Measurements from ENCODE around the gene MLH3.
A peak's percentile ranks its signal among the peaks of the same experiment; 100 is the strongest.
"Not testable (repeated sequence)": the region's sequence is repeated elsewhere in the genome, so short reads cannot be mapped to it uniquely, and the experiment has no call there.

Gene MLH3

DNA sequence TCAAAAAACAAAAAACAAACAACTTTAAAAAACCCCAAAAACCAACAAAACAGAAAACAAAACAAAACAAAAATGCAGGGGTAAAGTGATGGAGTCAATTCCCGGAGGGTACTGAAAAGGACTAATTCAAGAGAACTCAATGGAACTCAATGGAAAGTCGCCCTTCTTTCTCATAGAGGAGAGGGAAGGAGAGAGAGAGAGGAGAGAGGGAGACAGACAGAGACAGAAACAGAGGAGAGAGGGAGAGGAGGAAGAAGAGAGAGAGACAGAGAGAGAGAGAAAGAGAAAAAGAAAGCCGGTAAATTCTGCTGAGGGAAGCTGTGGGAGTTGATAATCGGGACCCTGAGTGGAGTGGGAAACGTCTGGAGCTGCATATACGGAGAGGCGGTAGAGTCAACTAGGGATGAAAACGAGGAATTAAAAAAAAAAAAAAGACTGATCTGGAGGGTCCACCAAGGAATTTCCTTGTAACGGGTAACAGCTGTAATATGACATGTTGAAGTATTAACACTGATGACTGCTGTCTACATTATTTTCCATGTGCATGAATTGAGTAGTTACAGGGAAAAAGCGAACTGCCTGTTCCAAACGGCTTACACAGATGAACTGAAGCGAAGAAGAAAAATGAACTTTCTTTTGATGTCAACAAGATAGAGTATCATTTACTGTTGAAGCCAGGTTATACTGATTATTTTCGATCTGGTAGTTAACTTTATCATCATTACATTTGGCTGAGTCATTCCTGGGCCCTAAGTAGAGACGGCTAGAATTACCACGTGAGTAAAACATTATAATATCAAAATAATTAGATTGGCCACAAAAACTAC is 17.2 kb upstream of the MLH3 start:
- Histone ChIP-seq H3K27ac (peak overlapping the region in 20 of 21 experiments; percentile 77 to 95 (median 85)), H3K4me3 (peak overlapping the region; percentile 43 to 55 (median 45))

DNA sequence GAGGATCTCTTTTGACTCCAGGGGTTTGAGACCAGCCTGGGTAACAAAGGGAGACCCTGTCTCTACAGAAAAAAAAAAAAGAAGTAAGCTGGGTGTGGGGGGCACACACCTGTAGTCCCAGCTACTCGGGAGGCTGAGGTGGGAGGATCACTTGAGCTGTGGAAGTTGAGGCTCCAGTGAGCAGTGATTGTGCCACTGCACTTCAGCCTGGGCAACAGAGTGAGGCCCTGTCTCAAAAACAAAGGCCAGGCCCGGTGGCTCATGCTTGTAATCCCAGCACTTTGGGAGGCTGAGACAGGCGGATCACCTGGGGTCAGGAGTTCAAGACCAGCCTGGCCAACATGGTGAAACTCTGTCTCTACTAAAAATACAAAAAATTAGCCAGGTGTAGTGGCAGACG is 16.5 kb upstream of the MLH3 start:
- peak overlapping the region in 15 of 21 experiments; percentile 7 to 95 (median 86) for H3K27ac ChIP-seq
- H3K4me3 ChIP-seq = not testable (repeated sequence)

DNA sequence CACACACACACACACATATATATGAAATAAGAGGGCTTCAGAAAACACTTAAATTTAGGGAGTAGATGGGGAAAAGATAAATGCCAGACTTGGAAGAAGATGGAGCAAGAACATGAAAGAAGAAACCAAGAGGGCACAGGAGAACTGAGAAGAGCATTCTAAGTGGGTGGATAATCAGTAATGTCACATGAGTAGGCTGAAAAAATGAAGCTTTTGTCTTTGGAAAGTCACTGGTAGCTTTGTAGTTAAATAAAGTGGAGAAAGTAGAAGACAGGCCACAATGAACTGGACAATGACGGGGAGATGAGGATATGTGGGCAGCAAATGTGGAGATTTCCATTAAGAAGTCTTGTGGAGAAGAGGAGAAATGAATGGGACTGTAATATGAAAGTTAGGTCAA is 15.9 kb upstream of the MLH3 start:
- Histone ChIP-seq H3K4me3 (no peak overlapping the region), H3K27ac (no peak overlapping the region)

DNA sequence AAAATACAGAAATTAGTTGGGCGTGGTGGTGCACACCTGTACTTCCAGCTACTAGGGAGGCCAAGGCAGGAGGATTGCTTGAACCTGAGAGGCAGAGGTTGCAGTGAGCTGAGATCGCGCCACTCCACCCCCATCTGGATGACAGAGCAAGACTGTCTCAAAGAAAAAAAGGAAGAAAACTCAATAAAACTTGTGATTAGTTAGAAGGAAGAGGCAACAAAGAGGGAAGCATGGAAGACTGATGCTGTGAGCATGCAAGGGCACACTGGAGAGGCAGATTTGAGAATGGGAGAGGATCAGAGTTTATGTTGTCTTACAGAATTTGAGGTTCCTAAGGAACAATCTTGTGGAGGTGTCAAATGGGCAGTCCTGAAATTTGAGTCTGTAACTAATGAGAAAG is 15.4 kb upstream of the MLH3 start:
- Histone ChIP-seq H3K4me3 (no peak overlapping the region), H3K27ac (no peak overlapping the region)

DNA sequence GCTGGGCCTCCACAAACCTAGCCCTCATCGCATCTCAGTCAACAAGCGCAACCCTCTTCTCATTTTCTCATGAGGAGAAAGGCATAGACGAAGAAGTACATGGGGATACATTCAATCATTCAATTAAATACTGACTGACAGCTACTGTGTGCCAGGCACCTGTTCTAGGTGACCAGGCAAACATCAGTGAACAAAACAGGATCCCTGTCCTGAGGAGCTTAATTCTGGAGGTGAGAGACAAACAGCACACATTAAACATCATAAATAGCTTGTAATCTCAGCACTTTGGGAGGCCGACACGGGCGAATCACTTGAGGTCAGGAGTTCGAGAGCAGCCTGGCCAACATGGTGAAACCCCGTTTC is 12.9 kb upstream of the MLH3 start:
- Histone ChIP-seq H3K27ac (peak overlapping the region in 15 of 21 experiments; percentile 77 to 95 (median 87)), H3K4me3 (peak overlapping the region; percentile 58 to 93 (median 68))

DNA sequence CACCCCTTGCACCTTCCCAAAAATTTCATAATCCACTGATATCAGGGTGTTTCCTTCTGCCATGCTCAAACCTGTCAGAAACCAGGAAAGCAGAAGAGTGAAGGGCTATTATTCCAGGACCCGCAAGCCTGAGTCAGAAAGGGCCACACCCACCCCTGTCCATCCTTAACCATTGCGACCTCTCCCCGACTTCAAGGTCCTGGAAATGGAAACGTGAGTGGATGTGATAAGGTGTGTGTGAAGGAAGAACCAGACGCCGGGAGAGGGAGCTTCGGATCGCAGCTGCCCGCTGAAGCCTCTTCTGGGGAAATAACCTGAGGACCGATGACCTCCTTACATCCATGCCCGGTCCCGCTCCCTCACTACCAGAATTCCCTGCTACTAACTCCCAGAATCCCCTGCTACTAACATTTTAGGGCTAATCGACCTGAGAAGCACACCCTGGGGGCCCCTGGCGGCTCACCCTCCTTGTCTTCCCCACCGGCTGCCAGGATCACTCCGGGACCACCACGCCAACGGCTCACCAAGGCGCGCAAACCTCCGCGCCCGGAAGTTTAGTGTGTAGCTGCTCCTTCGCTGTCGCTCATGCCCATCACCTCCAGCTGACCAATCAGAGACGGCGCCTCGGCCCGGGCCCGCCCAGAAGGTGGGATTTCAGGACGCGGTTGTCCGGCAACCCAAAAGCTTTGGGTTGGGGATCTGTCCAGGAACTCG is 12.4 kb upstream of the MLH3 start, which contains the start of gene ACYP1:
Gene ACYP1, minus strand, starts transcription at position 534 of the 714 bp plus-strand sequence. Its CDS starts 471 bp downstream, at position 63.
- Histone ChIP-seq H3K4me3 (peak within 1 kb of the TSS; percentile 58 to 93 (median 68)), H3K27ac (peak within 1 kb of the TSS; percentile 40 to 95 (median 85))

DNA sequence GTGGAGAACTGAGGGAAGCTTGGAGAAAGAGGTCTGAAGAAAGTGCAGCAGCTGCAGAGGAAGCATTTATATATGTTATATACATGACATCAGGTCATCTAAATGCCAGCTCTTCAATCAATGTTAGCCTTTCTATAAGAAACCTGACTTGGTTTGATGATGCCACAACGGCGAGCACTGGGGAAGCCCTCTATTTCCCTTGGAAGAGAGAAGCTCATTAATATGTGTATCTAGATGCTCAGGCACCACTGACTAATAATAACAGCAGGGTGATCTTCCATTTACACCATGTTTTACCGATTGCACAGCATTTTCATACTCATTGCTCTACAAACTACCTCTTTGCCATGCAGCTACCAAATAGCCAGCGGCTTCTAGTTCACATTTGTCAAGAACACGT is 11.7 kb upstream of the MLH3 start:
- Histone ChIP-seq H3K4me3 (peak overlapping the region; percentile 58 to 93 (median 68)), H3K27ac (peak overlapping the region in 17 of 21 experiments; percentile 64 to 95 (median 86))

DNA sequence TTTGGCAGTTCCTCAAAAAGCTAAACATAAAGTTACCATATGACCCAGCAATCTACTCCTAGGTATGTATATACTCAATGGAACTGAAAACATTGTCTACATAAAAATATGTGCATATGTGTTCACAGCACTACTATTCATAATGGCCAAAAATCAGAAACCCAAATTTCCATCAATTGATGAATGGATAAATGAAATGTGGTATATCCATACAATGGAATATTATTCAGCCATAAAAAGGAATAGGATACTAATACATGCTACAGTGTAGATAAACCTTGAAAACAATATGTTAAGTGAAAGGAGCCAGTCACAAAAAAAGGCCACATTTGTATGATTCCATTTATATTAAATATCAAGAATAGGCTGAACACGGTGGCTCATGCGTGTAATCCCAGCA is 9.2 kb upstream of the MLH3 start:
- H3K27ac ChIP-seq = peak overlapping the region in 1 of 21 experiments; percentile 38
- no peak overlapping the region for H3K4me3 ChIP-seq

DNA sequence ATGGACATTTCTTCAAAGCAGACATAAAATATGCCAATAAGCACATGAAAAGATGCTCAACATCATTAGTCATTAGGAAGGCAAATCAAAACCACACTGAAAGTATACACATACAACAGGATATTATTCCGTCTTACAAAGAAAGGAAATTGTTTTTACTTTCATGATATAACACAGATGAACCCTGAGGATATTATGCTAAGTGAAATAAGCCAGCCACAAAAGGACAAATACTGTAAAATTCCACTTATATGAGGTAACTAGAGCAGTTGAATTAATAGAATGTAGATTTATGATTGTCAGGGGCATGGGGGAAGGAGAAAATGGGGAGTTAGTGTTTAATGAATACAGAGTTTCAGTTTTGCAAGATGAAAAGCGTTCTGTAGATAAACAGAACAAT is 8.4 kb upstream of the MLH3 start:
- peak overlapping the region in 1 of 21 experiments; percentile 38 for H3K27ac ChIP-seq
- H3K4me3 ChIP-seq = no peak overlapping the region

DNA sequence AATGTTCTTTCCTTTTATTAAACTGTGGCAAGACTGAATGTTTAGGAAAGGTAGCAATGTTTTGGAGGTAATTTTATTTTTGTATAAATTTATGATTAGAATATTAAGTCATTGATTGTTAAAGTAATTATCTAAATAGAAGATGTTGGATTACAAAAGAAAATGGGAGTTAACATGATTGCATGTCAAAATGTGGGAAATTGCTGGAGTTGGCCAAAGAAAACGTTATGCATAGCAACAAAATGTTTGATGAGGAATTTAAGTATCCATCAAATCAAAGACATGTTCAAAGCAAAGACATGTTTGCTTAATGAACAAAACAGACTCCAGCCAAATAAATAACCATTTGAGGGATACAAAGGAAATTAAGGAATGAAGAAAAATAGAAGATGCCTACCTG is 3.2 kb upstream of the MLH3 start:
- Histone ChIP-seq H3K4me3 (no peak overlapping the region), H3K27ac (no peak overlapping the region)

DNA sequence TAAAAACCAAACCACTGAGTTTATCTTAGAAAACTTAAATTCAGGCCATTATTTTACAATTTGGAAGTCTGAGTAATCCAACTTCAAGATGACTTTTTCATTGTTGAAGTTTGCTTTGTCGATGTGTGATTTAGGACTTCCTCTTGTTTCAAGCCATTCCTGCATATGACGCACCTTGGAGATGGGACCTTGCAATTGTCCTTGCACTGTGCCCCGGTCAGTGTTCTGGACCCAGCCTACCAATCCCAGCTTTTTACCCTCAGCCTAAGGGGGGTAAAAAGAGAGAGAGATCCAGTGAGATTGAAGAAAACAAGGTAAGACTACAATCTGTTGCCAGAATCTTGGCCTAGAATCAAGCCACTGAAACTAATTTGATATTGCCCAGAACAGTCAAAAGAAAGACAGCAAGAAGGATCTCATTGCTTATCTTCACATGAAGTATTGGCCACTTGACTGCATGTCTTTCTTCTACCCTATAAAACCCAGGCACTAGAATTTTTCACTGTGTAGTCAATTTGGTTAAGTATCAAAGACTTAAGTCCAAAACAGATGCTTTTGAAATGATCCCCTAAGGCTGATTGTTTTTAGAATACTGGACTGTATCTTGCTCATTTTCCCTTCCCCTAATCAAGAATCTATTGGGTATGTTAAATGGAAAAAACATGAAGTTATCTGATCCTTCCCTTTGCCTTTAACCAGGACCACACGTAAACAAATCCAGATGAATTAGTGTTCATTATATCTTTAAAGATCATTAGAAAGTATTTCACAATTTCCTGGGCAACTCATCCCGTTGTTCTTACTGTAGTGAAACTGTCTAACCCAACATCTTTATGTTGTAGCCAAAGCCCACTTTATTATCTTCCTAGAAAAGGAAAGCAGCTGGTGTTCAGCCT is 2.4 kb upstream of the MLH3 start:
- peak overlapping the region in 4 of 21 experiments; percentile 25 to 51 (median 37) for H3K27ac ChIP-seq
- no peak overlapping the region for H3K4me3 ChIP-seq

DNA sequence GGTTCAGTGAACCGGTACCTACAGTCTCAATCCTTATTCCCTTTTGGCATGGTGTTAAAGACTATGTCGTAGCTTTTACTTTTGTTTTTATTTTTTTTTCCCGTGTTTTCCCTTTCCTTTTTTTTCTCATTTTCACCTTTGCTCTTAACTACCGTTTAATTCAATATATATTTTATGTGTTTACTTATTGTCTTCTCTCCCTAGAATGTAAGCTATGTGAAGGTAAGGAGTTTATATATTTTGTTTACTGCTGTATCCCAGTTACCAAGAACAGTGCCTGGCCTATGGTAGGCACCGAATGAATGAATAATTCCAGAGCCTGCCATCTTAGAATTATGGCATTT is 261 bp upstream of the MLH3 start:
- peak overlapping the region in 18 of 21 experiments; percentile 45 to 96 (median 92) for H3K27ac ChIP-seq
- H3K4me3 ChIP-seq = peak overlapping the region; percentile 45 to 78 (median 64)

DNA sequence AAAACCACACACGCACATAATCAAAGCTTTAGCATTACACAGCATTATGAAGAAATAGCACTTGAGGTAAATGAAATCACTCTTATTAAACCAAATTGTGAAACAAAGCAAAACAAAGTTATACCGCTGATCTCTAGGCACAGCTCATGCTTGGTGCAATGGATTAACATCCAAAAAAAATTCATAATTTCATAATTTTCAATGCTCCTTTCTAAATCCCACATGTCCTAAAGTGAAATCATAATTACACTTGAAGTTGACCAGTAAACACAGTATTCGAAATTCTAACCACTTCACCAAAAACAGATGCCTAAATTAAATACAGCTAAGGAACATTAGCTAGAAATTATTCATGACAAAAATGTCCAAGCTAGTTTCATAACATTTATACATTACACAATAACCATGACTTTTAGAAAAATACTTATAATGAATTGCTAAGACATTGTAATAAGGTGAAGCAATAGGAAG is 1.5 kb downstream of the MLH3 start:
- Histone ChIP-seq H3K4me3 (no peak overlapping the region), H3K27ac (peak overlapping the region in 13 of 21 experiments; percentile 42 to 96 (median 89))

DNA sequence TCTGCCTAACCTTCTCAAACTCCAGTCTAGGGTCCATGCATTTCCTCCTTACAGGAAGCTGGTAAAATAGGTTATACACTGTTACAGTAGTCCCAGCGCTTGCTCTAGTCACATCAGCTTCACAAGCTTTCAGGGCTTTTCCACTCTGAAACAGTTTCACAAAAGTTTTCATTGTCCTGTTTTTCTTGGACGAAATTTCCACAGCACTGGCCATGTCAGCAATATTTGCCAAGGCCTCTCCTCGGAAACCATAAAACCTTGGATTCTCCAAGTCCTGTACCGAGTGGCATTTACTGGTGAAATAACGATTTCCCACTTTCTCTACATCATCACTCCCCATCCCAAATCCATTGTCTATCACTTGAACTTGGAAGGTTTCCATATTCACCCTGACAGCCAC is 2.1 kb downstream of the MLH3 start:
- Histone ChIP-seq H3K27ac (peak overlapping the region in 15 of 21 experiments; percentile 2 to 75 (median 47)), H3K4me3 (no peak overlapping the region)

DNA sequence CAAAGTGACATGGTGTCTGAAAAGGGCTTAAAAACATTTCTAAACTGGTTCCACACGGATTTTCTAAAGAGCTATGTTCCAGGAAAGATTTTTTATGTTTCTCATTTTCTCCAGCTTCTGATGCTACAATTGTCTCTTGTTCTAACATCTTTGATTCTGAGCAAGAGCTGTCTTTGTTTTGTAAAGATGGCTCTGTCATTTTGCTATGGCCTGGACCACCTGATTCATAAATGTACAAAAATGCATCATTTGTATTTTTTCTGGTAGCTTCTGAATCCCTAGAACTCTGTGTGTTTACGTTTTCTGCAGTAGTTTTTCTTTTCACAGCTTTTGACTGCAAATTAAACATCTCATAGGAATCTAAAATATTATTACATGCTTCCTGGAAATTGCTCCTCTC is 3.2 kb downstream of the MLH3 start:
- Histone ChIP-seq H3K27ac (peak overlapping the region in 3 of 21 experiments; percentile 2 to 44 (median 36)), H3K4me3 (no peak overlapping the region)

DNA sequence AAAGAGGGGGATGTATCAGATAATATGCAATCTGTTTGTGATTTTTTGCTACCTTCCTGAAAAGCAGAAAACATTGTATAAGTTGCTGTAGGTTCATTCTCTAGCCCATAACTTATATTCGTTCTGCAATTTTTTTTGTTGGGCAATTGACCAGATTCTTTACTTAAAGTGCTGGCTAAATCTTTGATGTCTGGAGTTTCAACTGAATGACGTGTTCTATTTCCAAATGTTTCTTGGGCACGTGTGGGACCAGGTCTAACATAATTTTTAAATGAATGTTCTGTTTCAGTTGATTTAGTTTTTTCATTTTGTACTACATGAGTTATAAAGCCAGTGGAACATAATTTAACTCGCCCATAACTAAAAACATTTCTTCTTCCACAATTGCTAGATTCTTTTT is 3.8 kb downstream of the MLH3 start:
- Histone ChIP-seq H3K4me3 (no peak overlapping the region), H3K27ac (no peak overlapping the region)

DNA sequence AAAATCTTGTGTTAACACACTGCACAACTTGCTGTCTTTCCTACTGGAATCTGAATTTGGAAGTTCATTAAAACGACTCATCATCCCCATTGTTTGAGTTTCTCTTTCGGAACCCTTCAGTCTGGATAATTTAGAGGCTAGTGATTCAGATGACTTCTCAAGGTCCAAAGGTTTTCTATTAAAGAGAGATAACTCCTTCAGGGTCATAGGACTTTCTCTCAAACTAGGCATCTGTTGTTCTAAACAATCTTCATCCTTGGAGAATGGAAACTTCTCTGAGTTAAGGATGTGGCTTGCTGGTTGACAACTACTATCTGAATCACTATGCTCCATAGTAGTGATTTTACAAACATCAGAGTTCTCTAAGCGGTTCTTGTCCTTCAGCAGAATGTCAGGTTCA is 4.4 kb downstream of the MLH3 start:
- Histone ChIP-seq H3K4me3 (no peak overlapping the region), H3K27ac (no peak overlapping the region)

DNA sequence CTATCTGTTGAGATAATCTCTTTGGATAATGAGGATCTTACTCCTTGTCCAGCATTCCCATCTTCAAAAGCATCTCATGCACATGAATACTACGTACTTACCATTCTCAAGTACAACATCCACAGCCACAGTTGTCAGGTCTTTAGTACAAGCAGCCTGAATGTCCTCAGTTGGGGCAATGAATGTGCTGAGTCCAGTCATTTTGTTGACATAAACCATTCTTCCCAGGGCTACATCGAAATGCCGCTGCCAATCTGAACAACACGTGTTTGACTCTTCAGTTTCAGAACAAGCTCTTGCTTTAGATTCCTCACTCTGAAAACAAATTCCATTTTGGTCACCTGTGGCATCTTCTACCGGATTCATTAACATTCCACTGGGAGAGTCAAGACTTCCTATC is 5.0 kb downstream of the MLH3 start:
- Histone ChIP-seq H3K27ac (no peak overlapping the region), H3K4me3 (no peak overlapping the region)

DNA sequence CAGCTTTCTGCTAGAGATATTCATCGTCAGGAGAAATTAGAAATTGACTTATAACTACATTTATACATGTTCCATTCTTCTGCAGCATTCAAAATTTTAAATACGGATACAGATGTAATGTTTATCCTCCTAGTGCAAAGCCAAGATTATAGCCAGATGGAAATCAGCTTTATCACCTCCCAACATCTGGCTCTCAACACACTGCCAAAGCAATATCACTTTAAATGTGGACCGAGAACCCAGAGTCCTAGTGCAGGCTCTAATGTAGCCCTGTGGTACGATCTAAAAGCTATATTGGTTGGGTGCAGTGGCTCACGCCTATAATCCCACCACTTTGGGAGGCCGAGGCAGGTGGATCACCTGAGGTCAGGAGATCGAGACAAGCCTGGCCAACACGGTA is 6.5 kb downstream of the MLH3 start:
- Histone ChIP-seq H3K4me3 (no peak overlapping the region), H3K27ac (no peak overlapping the region)

DNA sequence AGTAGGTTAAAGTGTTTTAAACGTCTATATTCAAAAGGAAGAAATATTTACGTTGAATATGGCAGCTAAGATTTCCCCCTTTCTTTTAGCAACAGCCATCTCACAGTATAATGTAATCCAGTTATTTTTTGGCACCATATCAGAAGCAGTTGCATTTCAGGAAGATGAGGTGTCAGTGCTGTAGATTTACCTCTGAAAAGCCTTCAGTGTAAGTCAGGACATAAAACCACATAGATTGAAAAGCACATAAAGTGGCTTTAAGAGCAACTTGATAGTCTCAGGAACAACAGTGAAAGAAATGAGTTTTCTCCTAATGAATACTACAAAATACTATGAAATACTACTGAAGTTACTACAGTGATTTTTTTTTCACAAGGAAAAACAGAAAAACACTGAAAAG is 6.9 kb downstream of the MLH3 start:
- H3K4me3 ChIP-seq = no peak overlapping the region
- H3K27ac ChIP-seq = no peak overlapping the region
